T-helper 1 cell treated with Interleukin-12 subunit alpha and Interleukin-12 subunit beta and Interleukin-4 antibody, amounts not matched to agents 30 μg/mL and 1 μg/mL, for 36 hours (primary cell): ENCODE results near the gene MAN1C1.
"Not testable (repeated sequence)": the region's sequence is repeated elsewhere in the genome, so short reads cannot be mapped to it uniquely, and the experiment has no call there.

Source experiments
- H3K27ac Mint-ChIP-seq: one replicate; pipeline ENCODE4 v1.8.0; 2021; ENCODE audit warnings: mild to moderate bottlenecking, mixed read lengths
- H3K27me3 Mint-ChIP-seq: one replicate; pipeline ENCODE4 v1.8.0; 2021; ENCODE audit warnings: low read depth, mixed read lengths
- H3K36me3 Mint-ChIP-seq: one replicate; pipeline ENCODE4 v1.8.0; 2021; ENCODE audit warnings: low read depth, mixed read lengths
- H3K4me1 Mint-ChIP-seq: one replicate; pipeline ENCODE4 v1.8.0; 2021; ENCODE audit warnings: low read depth, mixed read lengths
- H3K4me3 Mint-ChIP-seq: one replicate; pipeline ENCODE4 v1.8.0; 2021; ENCODE audit warnings: mild to moderate bottlenecking, moderate library complexity, mixed read lengths
- H3K9me3 Mint-ChIP-seq: one replicate; pipeline ENCODE4 v1.8.0; 2021; ENCODE audit warnings: mixed read lengths

MAN1C1 gene

DNA sequence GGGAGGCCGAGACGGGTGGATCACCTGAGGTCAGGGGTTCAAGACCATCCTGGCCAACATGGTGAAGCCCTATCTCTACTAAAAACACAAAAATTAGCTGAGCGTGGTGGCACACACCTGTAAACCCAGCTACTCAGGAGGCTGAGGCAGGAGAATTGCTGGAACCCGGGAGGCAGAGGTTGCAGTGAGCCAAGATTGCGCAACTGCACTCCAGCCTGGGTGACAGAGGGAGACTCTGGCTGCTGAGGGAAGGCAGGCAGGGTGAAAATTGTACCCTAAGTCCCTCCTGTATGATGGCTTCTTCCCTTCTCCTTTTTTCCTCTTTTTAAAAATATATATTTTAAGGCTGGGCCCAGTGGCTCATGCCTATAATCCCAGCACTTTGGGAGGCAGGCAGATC lies 19.9 kb upstream of the MAN1C1 start:
- H3K36me3 Mint-ChIP-seq, H3K4me1 Mint-ChIP-seq, H3K27ac Mint-ChIP-seq, H3K4me3 Mint-ChIP-seq, H3K9me3 Mint-ChIP-seq: not testable (repeated sequence)
- H3K27me3 Mint-ChIP-seq, result peaks cover 62% of the 10 kb centered on the region

- no peak overlapping the region for H3K27ac Mint-ChIP-seq
- peaks cover 6% of the 10 kb centered on the region for H3K9me3 Mint-ChIP-seq
- H3K27me3 Mint-ChIP-seq, result peaks cover 56% of the 10 kb centered on the region
- H3K4me3 Mint-ChIP-seq, result no peak overlapping the region
- H3K36me3 Mint-ChIP-seq, result no peaks in the 10 kb centered on the region
- no peaks in the 10 kb centered on the region for H3K4me1 Mint-ChIP-seq
Measured at GRCh38 chr1:25598879-25599278, 17.7 kb upstream of the MAN1C1 start.

- H3K27me3 Mint-ChIP-seq, result peaks cover 57% of the 10 kb centered on the region
- H3K27ac Mint-ChIP-seq, result no peak overlapping the region
- H3K36me3 Mint-ChIP-seq, result no peaks in the 10 kb centered on the region
- H3K4me3 Mint-ChIP-seq, result no peak overlapping the region
- peaks cover 6% of the 10 kb centered on the region for H3K9me3 Mint-ChIP-seq
- no peaks in the 10 kb centered on the region for H3K4me1 Mint-ChIP-seq
Measured at GRCh38 chr1:25599969-25600610, 16.5 kb upstream of the MAN1C1 start.

GRCh38 chr1:25600971-25601699 lies 15.5 kb upstream of the MAN1C1 start:
- not testable (repeated sequence) for H3K27ac Mint-ChIP-seq, H3K4me3 Mint-ChIP-seq, H3K9me3 Mint-ChIP-seq, H3K4me1 Mint-ChIP-seq, H3K36me3 Mint-ChIP-seq
- peaks cover 57% of the 10 kb centered on the region for H3K27me3 Mint-ChIP-seq

GRCh38 chr1:25603779-25604538 lies 12.6 kb upstream of the MAN1C1 start:
- H3K9me3 Mint-ChIP-seq, H3K27ac Mint-ChIP-seq, H3K4me1 Mint-ChIP-seq, H3K36me3 Mint-ChIP-seq, H3K4me3 Mint-ChIP-seq: not testable (repeated sequence)
- H3K27me3 Mint-ChIP-seq, result peaks cover 54% of the 10 kb centered on the region

GRCh38 chr1:25607123-25607522 lies 9.5 kb upstream of the MAN1C1 start:
- Mint-ChIP-seq H3K4me1 (peaks cover 4% of the 10 kb centered on the region), H3K36me3 (no peaks in the 10 kb centered on the region), H3K9me3 (no peaks in the 10 kb centered on the region), H3K27ac (no peak overlapping the region), H3K4me3 (no peak overlapping the region), H3K27me3 (peaks cover 62% of the 10 kb centered on the region)

DNA sequence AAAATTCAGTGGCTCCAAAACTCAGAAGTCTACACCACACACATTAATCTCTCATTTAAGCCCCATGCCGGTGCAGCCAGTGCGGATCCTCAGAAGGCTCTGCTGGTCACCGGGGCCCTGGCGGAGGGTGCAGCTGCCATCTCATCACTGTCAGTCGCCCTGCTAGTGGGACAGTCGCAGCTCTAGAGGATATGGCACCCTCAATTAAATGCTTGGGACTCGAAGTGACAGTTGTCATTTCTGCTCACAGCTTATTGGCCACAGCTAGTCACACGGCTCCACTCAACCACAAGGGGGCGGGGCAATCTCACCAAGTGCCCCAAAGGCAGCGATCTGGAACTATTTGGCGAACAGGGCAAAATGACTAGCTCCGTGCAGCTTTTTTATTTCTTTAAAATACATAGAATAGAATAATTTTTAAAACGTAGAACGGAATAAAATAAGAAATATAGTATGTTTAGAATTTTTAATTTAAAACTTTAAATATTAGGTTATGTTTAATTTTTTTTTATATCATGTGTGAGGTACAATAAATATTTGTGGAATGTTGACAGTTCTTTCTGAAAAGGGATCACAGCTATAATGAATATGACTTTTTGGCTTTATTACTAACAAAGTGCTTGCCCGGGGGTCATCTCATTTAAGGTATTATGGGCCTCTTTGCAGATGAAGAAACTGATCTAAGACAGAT lies 8.0 kb upstream of the MAN1C1 start:
- Mint-ChIP-seq H3K4me3 (no peak overlapping the region), H3K27me3 (peaks cover 76% of the 10 kb centered on the region)

DNA sequence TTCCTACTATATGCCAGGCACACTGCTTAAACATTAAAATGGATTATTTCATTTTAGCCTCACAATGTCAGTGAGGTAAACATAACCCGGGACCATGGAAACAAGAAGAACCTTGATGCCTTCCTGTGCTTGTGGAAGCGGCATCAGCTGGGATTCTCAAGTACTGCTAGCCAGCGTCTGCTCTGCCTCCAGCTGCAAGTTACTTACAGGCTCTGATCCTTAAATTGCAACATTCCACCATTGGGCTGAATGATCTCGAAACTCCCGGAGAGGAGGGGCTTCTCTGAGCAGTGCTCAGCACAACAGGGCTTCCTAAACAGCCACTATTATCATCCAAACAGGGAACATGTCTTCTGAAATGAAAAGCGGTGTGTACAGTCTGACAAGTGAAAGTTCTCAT lies 6.7 kb upstream of the MAN1C1 start:
- Mint-ChIP-seq H3K27ac (no peak overlapping the region), H3K4me1 (peaks cover 11% of the 10 kb centered on the region), H3K36me3 (no peaks in the 10 kb centered on the region), H3K9me3 (no peaks in the 10 kb centered on the region), H3K4me3 (no peak overlapping the region), H3K27me3 (peaks cover 85% of the 10 kb centered on the region)

More for the DNA sequence above, 8.0 kb upstream of the MAN1C1 start:
- Mint-ChIP-seq H3K4me1 (peaks cover 4% of the 10 kb centered on the region), H3K36me3 (no peaks in the 10 kb centered on the region), H3K9me3 (no peaks in the 10 kb centered on the region), H3K27ac (no peak overlapping the region)

DNA sequence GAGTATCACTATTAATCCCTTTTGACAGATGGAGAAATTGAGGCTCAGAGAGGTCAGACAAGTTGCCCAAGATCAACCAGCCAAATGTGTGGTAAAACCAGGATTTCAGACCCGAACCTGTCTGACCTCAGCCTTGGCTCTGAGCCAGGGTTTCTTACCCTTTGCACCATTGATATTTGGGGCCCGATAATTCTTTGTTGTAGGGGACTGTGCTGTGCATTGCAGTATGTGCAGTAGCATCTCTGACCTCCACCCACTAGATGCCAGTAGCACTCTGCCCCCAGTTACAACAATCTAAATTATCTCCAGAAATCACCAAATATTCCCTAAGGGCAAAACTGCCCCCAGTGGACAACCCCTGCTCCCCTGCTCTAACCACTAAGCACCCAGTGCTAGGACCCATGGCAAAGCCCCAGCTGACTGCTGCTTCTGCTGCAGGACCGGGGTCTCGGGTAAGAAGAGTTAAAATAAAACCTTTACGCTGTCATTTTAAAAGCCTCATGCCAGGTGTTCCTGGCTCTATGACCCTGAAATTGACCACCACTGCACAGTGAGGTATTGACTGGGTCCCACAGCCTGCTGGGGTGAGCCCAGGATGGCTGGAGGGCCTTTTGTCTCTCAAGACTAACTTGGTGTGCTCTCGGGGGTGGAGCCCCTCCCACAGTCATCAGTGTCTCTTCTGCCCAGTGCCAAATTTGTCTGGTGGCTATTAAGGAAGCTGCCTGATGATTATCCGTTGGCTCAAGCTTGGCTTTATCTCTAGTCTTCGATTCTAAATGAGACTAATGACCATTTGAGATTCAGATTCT lies 5.6 kb upstream of the MAN1C1 start:
- H3K4me1 Mint-ChIP-seq, result peaks cover 18% of the 10 kb centered on the region

DNA sequence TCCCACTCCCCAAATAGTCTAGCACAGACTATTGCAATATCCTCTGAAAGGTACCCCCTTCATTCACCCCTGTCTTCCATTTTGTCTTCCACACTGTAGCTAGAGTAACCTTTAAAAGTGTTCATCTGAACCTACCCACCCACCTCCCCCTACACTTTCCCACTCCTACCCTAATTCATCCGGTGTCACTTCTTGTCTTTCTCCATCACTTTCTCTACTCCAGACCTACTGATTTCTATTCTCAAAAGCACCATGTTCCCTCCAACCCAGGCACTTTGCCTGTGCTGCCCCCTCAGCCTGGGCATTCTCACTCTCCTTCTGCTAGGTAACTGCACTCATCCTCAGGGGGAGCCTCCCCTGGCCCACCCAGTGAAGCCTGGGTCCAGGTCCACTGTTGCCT lies 4.7 kb upstream of the MAN1C1 start:
- H3K27me3 Mint-ChIP-seq, result peaks cover 77% of the 10 kb centered on the region
- no peak overlapping the region for H3K27ac Mint-ChIP-seq
- H3K9me3 Mint-ChIP-seq, result no peaks in the 10 kb centered on the region
- H3K36me3 Mint-ChIP-seq, result no peaks in the 10 kb centered on the region
- H3K4me3 Mint-ChIP-seq, result no peak overlapping the region
- peaks cover 18% of the 10 kb centered on the region for H3K4me1 Mint-ChIP-seq

More for the DNA sequence above, 5.6 kb upstream of the MAN1C1 start:
- no peaks in the 10 kb centered on the region for H3K9me3 Mint-ChIP-seq
- H3K27me3 Mint-ChIP-seq, result peaks cover 84% of the 10 kb centered on the region
- no peak overlapping the region for H3K27ac Mint-ChIP-seq
- H3K4me3 Mint-ChIP-seq, result no peak overlapping the region
- H3K36me3 Mint-ChIP-seq, result no peaks in the 10 kb centered on the region

- no peaks in the 10 kb centered on the region for H3K9me3 Mint-ChIP-seq
- peaks cover 71% of the 10 kb centered on the region for H3K27me3 Mint-ChIP-seq
Measured at GRCh38 chr1:25612421-25612820, 4.2 kb upstream of the MAN1C1 start.

GRCh38 chr1:25613091-25613490 lies 3.5 kb upstream of the MAN1C1 start:
- H3K36me3 Mint-ChIP-seq, result no peaks in the 10 kb centered on the region
- H3K27me3 Mint-ChIP-seq, result peaks cover 71% of the 10 kb centered on the region
- H3K27ac Mint-ChIP-seq, result no peak overlapping the region
- H3K4me1 Mint-ChIP-seq, result peaks cover 16% of the 10 kb centered on the region
- no peaks in the 10 kb centered on the region for H3K9me3 Mint-ChIP-seq
- no peak overlapping the region for H3K4me3 Mint-ChIP-seq

More at GRCh38 chr1:25612421-25612820, 4.2 kb upstream of the MAN1C1 start:
- Mint-ChIP-seq H3K36me3 (no peaks in the 10 kb centered on the region), H3K4me3 (no peak overlapping the region), H3K27ac (no peak overlapping the region), H3K4me1 (peaks cover 16% of the 10 kb centered on the region)

- no peak overlapping the region for H3K4me3 Mint-ChIP-seq
- peaks cover 76% of the 10 kb centered on the region for H3K27me3 Mint-ChIP-seq
- peaks cover 28% of the 10 kb centered on the region for H3K4me1 Mint-ChIP-seq
- H3K9me3 Mint-ChIP-seq, result no peaks in the 10 kb centered on the region
- H3K27ac Mint-ChIP-seq, result no peak overlapping the region
- H3K36me3 Mint-ChIP-seq, result peaks cover 2% of the 10 kb centered on the region
Measured at GRCh38 chr1:25614501-25615171, 2.0 kb upstream of the MAN1C1 start.
